ENCODE measurements around the gene SPTY2D1. TPM values are rescaled to one million over a fixed set of nuclear protein-coding genes. Genes with fewer than 3 reads are reported as not detected.
A peak's percentile ranks its signal among the peaks of the same experiment; 100 is the strongest.
"Not testable (repeated sequence)": the region's sequence is repeated elsewhere in the genome, so short reads cannot be mapped to it uniquely, and the experiment has no call there.

SPTY2D1 gene
- total RNA-seq, 1 experiment from 2014 or later: 32.1 TPM

GRCh38 chr11:18676803-18677202 lies 42.7 kb upstream of the SPTY2D1 start:
- H3K27me3 Mint-ChIP-seq (ENCODE audit: unreplicated experiment): no peaks in the 10 kb centered on the region
- H3K36me3 Mint-ChIP-seq (ENCODE audit: insufficient read depth, unreplicated experiment): no peaks in the 10 kb centered on the region
- intact Hi-C loops (cut with micrococcal nuclease; ENCODE audit: unreplicated experiment): no loop called here
- no peak for DNase-seq
- peaks cover 8% of the 10 kb centered on the region for H3K4me1 Mint-ChIP-seq (ENCODE audit: low read depth, unreplicated experiment)
- H3K9me3 Mint-ChIP-seq (ENCODE audit: low read depth, unreplicated experiment): no peaks in the 10 kb centered on the region
- TF ChIP-seq CTCF (IDR thresholded peaks at IDR 0.05; ENCODE audit: unreplicated experiment): no peak
- CTCF ChIA-PET: interaction anchor here (0.6 to 0.7 kb wide), 2 partner anchors 103 to 252 kb away, joined by 3 to 4 read pairs; no protein-coding TSS in a partner anchor
- BruUV-seq (replicated peaks): no TSS peak
- H3K27ac Mint-ChIP-seq (ENCODE audit: unreplicated experiment): no peak overlapping the region
- no peak overlapping the region for H3K4me3 Mint-ChIP-seq (ENCODE audit: low read depth, unreplicated experiment)

- intact Hi-C loops (cut with micrococcal nuclease; ENCODE audit: unreplicated experiment); H3K4me3 Mint-ChIP-seq (ENCODE audit: low read depth, unreplicated experiment); H3K9me3 Mint-ChIP-seq (ENCODE audit: low read depth, unreplicated experiment); DNase-seq; BruUV-seq (replicated peaks); H3K27me3 Mint-ChIP-seq (ENCODE audit: unreplicated experiment); H3K27ac Mint-ChIP-seq (ENCODE audit: unreplicated experiment): not testable (repeated sequence)
- peaks cover 52% of the 10 kb centered on the region for H3K4me1 Mint-ChIP-seq (ENCODE audit: low read depth, unreplicated experiment)
- H3K36me3 Mint-ChIP-seq (ENCODE audit: insufficient read depth, unreplicated experiment): peaks cover 21% of the 10 kb centered on the region
- CTCF ChIA-PET: interaction anchor here (1.0 kb wide), 1 partner anchor 27 kb away, joined by 3 read pairs; the partner anchor contains the start of gene TMEM86A
Observed at GRCh38 chr11:18672209-18672608, 38.1 kb upstream of the SPTY2D1 start.

GRCh38 chr11:18671246-18671645 lies 37.1 kb upstream of the SPTY2D1 start:
- BruUV-seq (replicated peaks): no TSS peak
- no peak for DNase-seq
- CTCF ChIA-PET: interaction anchor here (0.5 kb wide), 1 partner anchor 9 kb away, joined by 3 read pairs; no protein-coding TSS in a partner anchor
- no peak overlapping the region for H3K27ac Mint-ChIP-seq (ENCODE audit: unreplicated experiment)
- H3K4me3 Mint-ChIP-seq (ENCODE audit: low read depth, unreplicated experiment): no peak overlapping the region
- TF ChIP-seq CTCF (IDR thresholded peaks at IDR 0.05; ENCODE audit: unreplicated experiment): no peak
- H3K36me3 Mint-ChIP-seq (ENCODE audit: insufficient read depth, unreplicated experiment): peaks cover 21% of the 10 kb centered on the region
- no peaks in the 10 kb centered on the region for H3K9me3 Mint-ChIP-seq (ENCODE audit: low read depth, unreplicated experiment)
- no peaks in the 10 kb centered on the region for H3K27me3 Mint-ChIP-seq (ENCODE audit: unreplicated experiment)
- intact Hi-C loops (cut with micrococcal nuclease; ENCODE audit: unreplicated experiment): no loop called here
- H3K4me1 Mint-ChIP-seq (ENCODE audit: low read depth, unreplicated experiment): peaks cover 51% of the 10 kb centered on the region

- Mint-ChIP-seq H3K4me1 (ENCODE audit: low read depth, unreplicated experiment) (peaks cover 51% of the 10 kb centered on the region), H3K9me3 (ENCODE audit: low read depth, unreplicated experiment) (no peaks in the 10 kb centered on the region), H3K4me3 (ENCODE audit: low read depth, unreplicated experiment) (peak overlapping the region; percentile 32), H3K27me3 (ENCODE audit: unreplicated experiment) (no peaks in the 10 kb centered on the region), H3K27ac (ENCODE audit: unreplicated experiment) (peak overlapping the region; percentile 81), H3K36me3 (ENCODE audit: insufficient read depth, unreplicated experiment) (peaks cover 21% of the 10 kb centered on the region)
- DNase-seq: no peak
- intact Hi-C loops (cut with micrococcal nuclease; ENCODE audit: unreplicated experiment): loop anchor here (2.0 to 5.0 kb wide), 2 partner anchors 29 to 63 kb away; partner anchors contain the start of gene TMEM86A
- TF ChIP-seq CTCF (IDR thresholded peaks at IDR 0.05; ENCODE audit: unreplicated experiment): no peak
- BruUV-seq (replicated peaks): no TSS peak
- CTCF ChIA-PET: interaction anchor here (1.4 kb wide), 1 partner anchor 52 kb away, joined by 3 read pairs; no protein-coding TSS in a partner anchor
Observed at GRCh38 chr11:18669711-18670110, 35.6 kb upstream of the SPTY2D1 start.

- intact Hi-C loops (cut with micrococcal nuclease; ENCODE audit: unreplicated experiment): loop anchor here (2.0 to 5.0 kb wide), 2 partner anchors 30 to 63 kb away; partner anchors contain the start of gene TMEM86A
- Mint-ChIP-seq H3K36me3 (ENCODE audit: insufficient read depth, unreplicated experiment) (peaks cover 21% of the 10 kb centered on the region), H3K9me3 (ENCODE audit: low read depth, unreplicated experiment) (no peaks in the 10 kb centered on the region), H3K4me1 (ENCODE audit: low read depth, unreplicated experiment) (peaks cover 51% of the 10 kb centered on the region), H3K27ac (ENCODE audit: unreplicated experiment) (peak overlapping the region; percentile 81), H3K27me3 (ENCODE audit: unreplicated experiment) (no peaks in the 10 kb centered on the region), H3K4me3 (ENCODE audit: low read depth, unreplicated experiment) (peak overlapping the region; percentile 32)
- peak; percentile 86 for DNase-seq
- no TSS peak for BruUV-seq (replicated peaks)
- no peak for TF ChIP-seq CTCF (IDR thresholded peaks at IDR 0.05; ENCODE audit: unreplicated experiment)
- CTCF ChIA-PET: interaction anchor here (1.4 kb wide), 1 partner anchor 53 kb away, joined by 3 read pairs; no protein-coding TSS in a partner anchor
Observed at GRCh38 chr11:18669219-18669596, 35.1 kb upstream of the SPTY2D1 start.

Data from Calu3 (cell line).